Neural cell (in vitro differentiated cells): ENCODE measurements around the gene USP16. TPM values are rescaled to one million over a fixed set of nuclear protein-coding genes. Genes with fewer than 3 reads are reported as not detected.

Experiments
- H2AFZ ChIP-seq: fragments of 200-600, 300-800 bp; sonication (generic), shearing (Covaris generic); 2 replicates; pipeline ENCODE4 v1.6.0; 2014; ENCODE audit warnings: low read depth, mild to moderate bottlenecking, antibody characterized with exemption, low read length, moderate library complexity
- H3F3A ChIP-seq: fragments of 200-600 bp; shearing (Covaris generic); 2 replicates; pipeline ENCODE4 v1.6.1; 2016; ENCODE audit warnings: mild to moderate bottlenecking, moderate library complexity, mixed read lengths, antibody characterized with exemption, low read length; ENCODE audit not compliant: insufficient read depth, poor library complexity, severe bottlenecking
- H3K27ac ChIP-seq: fragments of 200-600, 300-800 bp; sonication (generic), shearing (Covaris generic); 2 replicates; pipeline ENCODE4 v1.5.1; 2014; ENCODE audit warnings: mild to moderate bottlenecking, low read length, moderate library complexity
- H3K27me3 ChIP-seq: fragments of 300-800, 200-600 bp; sonication (generic), shearing (Covaris generic); 2 replicates; pipeline ENCODE4 v1.6.0; 2014; ENCODE audit warnings: mild to moderate bottlenecking, low read depth, low read length, moderate library complexity; ENCODE audit not compliant: insufficient read depth
- H3K36me3 ChIP-seq: fragments of 300-800, 200-600 bp; sonication (generic), shearing (Covaris generic); 2 replicates; pipeline ENCODE4 v1.5.1; 2014; ENCODE audit warnings: mild to moderate bottlenecking, antibody characterized with exemption, low read length, moderate library complexity; ENCODE audit not compliant: insufficient read depth
- H3K4me2 ChIP-seq: fragments of 300-800, 200-600 bp; sonication (generic), shearing (Covaris generic); 2 replicates; pipeline ENCODE4 v1.6.0; 2014; ENCODE audit warnings: mild to moderate bottlenecking, low read length
- H3K4me3 ChIP-seq: fragments of 300-800, 200-600 bp; sonication (generic), shearing (Covaris generic); 2 replicates; pipeline ENCODE4 v1.5.1; 2014; ENCODE audit warnings: mild to moderate bottlenecking, low read length, moderate library complexity
- H3K79me2 ChIP-seq: fragments of 200-600 bp; shearing (Covaris generic); replicated peaks from 2 replicates; pipeline ENCODE4 v1.6.0; 2014; ENCODE audit warnings: mild to moderate bottlenecking, low read length, moderate library complexity; ENCODE audit not compliant: insufficient read depth
- H3K9ac ChIP-seq: fragments of 300-800, 200-600 bp; sonication (generic), shearing (Covaris generic); 2 replicates; pipeline ENCODE4 v1.6.1; 2016; ENCODE audit warnings: mild to moderate bottlenecking, low read length, mixed read lengths
- H3K9me2 ChIP-seq: fragments of 200-600 bp; shearing (Covaris generic); 2 replicates; pipeline ENCODE4 v1.6.1; 2016; ENCODE audit warnings: mild to moderate bottlenecking, low read length, mixed read lengths; ENCODE audit not compliant: insufficient read depth
- H3K9me3 ChIP-seq: fragments of 200-600, 300-800 bp; sonication (generic), shearing (Covaris generic); 2 replicates; pipeline ENCODE4 v1.6.1; 2016; ENCODE audit warnings: mild to moderate bottlenecking, mixed run types, low read length, moderate library complexity, mixed read lengths
- H4K20me1 ChIP-seq: fragments of 200-600 bp; shearing (Covaris generic); 2 replicates; pipeline ENCODE4 v1.6.1; 2016; ENCODE audit warnings: mild to moderate bottlenecking, mixed run types; ENCODE audit not compliant: insufficient read depth
- CTCF ChIP-seq: fragments of 450-650 bp; IDR thresholded peaks from 2 replicates; pipeline ENCODE4 v1.5.1; 2014; ENCODE audit warnings: antibody characterized with exemption, mild to moderate bottlenecking, moderate library complexity; ENCODE audit not compliant: poor library complexity, severe bottlenecking
- EP300 ChIP-seq: fragments of 450-650 bp; conservative IDR thresholded peaks from 2 replicates; pipeline ENCODE4 v1.6.1; 2014; ENCODE audit warnings: antibody characterized with exemption, mild to moderate bottlenecking, moderate library complexity; ENCODE audit not compliant: poor library complexity, severe bottlenecking
- EZH2 ChIP-seq: fragments of 200-600, 300-800 bp; shearing (Covaris generic), sonication (generic); IDR thresholded peaks from 2 replicates; pipeline ENCODE4 v1.6.1; 2014; ENCODE audit warnings: antibody characterized with exemption, low read length, borderline replicate concordance, mild to moderate bottlenecking; ENCODE audit not compliant: insufficient read depth, poor library complexity, severe bottlenecking
- MXI1 ChIP-seq: fragments of 450-650 bp; conservative IDR thresholded peaks from 2 replicates; pipeline ENCODE4 v1.6.1; 2014; ENCODE audit warnings: antibody characterized with exemption, mild to moderate bottlenecking; ENCODE audit not compliant: poor library complexity, severe bottlenecking
- POLR2AphosphoS5 ChIP-seq: IDR thresholded peaks from 2 replicates; pipeline ENCODE4 v1.6.1; 2012
- RAD21 ChIP-seq: fragments of 450-650 bp; conservative IDR thresholded peaks from 2 replicates; pipeline ENCODE4 v1.6.1; 2014; ENCODE audit warnings: antibody characterized with exemption, mild to moderate bottlenecking, moderate library complexity
- REST ChIP-seq: IDR thresholded peaks from 2 replicates; pipeline ENCODE4 v1.6.1; 2012; ENCODE audit warnings: borderline replicate concordance
- SMC3 ChIP-seq: fragments of 450-650 bp; conservative IDR thresholded peaks from 2 replicates; pipeline ENCODE4 v1.6.1; 2014; ENCODE audit warnings: antibody characterized with exemption, mild to moderate bottlenecking, moderate library complexity; ENCODE audit not compliant: poor library complexity
- TAF1 ChIP-seq: IDR thresholded peaks from 2 replicates; pipeline ENCODE4 v1.6.1; 2012; ENCODE audit warnings: low read depth
- polyA plus RNA-seq: library from polyadenylated mRNA; depleted of rRNA; stranded (reverse); fragments of >200 nt; gene quantifications from 2 replicates; pipeline ENCODE4 v1.2.3, GENCODE V29; 2014

The USP16 gene
- polyA plus RNA-seq, 1 donor from 2014 or later: 38.5 TPM

GRCh38 chr21:29084372-29084771 lies 59.9 kb downstream of the USP16 start:
- Histone ChIP-seq H3K4me3 (no peak overlapping the region), H3K4me2 (no peak overlapping the region), H3K36me3 (no peaks in the 10 kb centered on the region), H4K20me1 (no peaks in the 10 kb centered on the region), H3K9me3 (no peaks in the 10 kb centered on the region), H3K9me2 (no peaks in the 10 kb centered on the region), H3K9ac (no peak overlapping the region), H3F3A (no peaks in the 10 kb centered on the region), H2AFZ (no peak overlapping the region), H3K79me2 (no peaks in the 10 kb centered on the region), H3K27me3 (no peaks in the 10 kb centered on the region), H3K27ac (no peak overlapping the region)
- TF ChIP-seq EZH2: no peak
- no peak for TF ChIP-seq TAF1
- TF ChIP-seq POLR2AphosphoS5: no peak
- no peak for TF ChIP-seq MXI1
- TF ChIP-seq REST: no peak

GRCh38 chr21:29085106-29085752 lies 60.8 kb downstream of the USP16 start:
- H3K9ac ChIP-seq: no peak overlapping the region
- no peak overlapping the region for H3K4me2 ChIP-seq
- no peaks in the 10 kb centered on the region for H3K27me3 ChIP-seq
- H3K9me3 ChIP-seq: no peaks in the 10 kb centered on the region
- H3K27ac ChIP-seq: no peak overlapping the region
- no peaks in the 10 kb centered on the region for H3F3A ChIP-seq
- no peaks in the 10 kb centered on the region for H3K36me3 ChIP-seq
- no peak overlapping the region for H3K4me3 ChIP-seq
- H4K20me1 ChIP-seq: no peaks in the 10 kb centered on the region
- no peaks in the 10 kb centered on the region for H3K79me2 ChIP-seq
- H3K9me2 ChIP-seq: no peaks in the 10 kb centered on the region
- H2AFZ ChIP-seq: no peak overlapping the region
- TF ChIP-seq EP300 (no peak), MXI1 (no peak), REST (no peak), EZH2 (no peak), CTCF (no peak), TAF1 (no peak), RAD21 (no peak), SMC3 (no peak), POLR2AphosphoS5 (no peak)
